Skin of body (tissue), 2 donors: ENCODE measurements around the gene RCC1. TPM values are rescaled to one million over a fixed set of nuclear protein-coding genes. Genes with fewer than 3 reads are reported as not detected.
A peak's percentile ranks its signal among the peaks of the same experiment; 100 is the strongest.
"Not testable (repeated sequence)": the region's sequence is repeated elsewhere in the genome, so short reads cannot be mapped to it uniquely, and the experiment has no call there.

Experiments
- DNase-seq: peaks from one replicate; lab custom pipeline; 2025; lab: John Stamatoyannopoulos, UW
- total RNA-seq: library from RNA; depleted of rRNA; stranded (reverse); fragments of >200 nt; gene quantifications from one replicate; pipeline ENCODE4 v1.2.3, GENCODE V29; 2014

Gene RCC1
- total RNA-seq, 1 donor from 2014 or later: 15.8 TPM

GRCh38 chr1:28510970-28511440, 5.2 kb downstream of the RCC1 start:
- no peak for DNase-seq

DNA sequence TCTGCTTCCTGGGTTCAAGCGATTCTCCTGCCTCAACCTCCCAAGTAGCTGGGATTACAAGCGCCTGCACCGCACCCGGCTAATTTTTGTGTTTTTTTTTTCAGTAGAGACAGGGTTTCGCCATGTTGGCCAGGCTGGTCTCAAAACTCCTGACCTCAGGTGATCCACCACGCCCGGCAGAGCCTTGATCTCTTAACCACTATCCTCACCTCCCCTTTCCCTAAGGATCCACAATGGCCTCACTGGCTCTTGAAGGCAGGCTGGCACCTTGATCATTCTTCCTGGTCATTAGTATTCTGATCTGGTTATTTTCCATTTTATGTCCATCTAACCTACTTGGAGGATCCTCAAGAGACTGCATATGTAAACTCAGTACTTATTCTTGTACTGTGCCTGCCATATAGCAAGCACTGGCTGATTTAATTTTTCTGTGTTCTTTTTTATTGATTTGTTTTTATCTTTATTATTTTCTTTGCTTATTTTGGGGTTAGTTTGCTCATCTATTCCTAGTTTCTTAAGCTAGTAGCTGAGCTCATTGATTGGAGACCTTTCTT, 6.3 kb downstream of the RCC1 start:
- no peak for DNase-seq

GRCh38 chr1:28514445-28514933, 8.6 kb downstream of the RCC1 start:
- DNase-seq: not testable (repeated sequence)

DNA sequence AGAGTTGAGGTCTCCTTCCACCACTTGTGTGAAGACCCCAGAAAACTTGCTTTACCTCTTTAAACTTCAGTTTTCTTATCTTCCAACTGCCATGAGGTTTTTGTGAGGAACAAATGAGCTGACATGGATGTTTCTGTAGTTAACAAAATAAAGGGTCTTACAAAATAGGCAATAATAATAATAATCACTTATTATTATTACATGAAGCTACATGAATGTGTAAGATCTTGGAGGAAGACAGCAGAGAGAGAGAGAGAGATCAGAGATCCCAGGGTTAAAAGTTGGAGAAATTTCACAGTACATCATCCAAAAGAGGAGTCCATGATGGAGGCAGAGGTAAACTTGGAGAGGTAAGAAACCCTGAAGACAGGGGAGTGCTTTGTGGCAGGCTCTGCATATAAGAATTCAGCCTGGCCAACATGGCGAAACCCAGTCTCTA, 10.7 kb downstream of the RCC1 start:
- DNase-seq: no peak

DNA sequence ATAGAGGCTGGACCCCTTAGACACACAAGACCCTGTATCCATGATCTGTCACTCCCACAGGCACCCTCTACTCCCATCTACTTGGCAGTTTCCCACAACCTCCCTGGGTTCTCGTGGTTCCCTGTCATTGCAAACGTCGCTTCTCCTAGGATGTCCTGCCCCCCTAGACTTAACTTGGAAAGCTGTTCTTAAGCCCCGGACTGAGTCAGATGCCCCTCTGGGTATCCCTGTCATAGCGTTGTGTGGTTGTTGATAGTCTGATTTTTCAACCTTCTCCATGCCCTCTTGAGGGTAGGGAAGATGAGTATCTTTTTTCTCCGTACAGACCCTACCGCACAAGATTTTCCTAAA, 11.8 kb downstream of the RCC1 start:
- DNase-seq: no peak

- peak; percentile 68 for DNase-seq
These were observed 12.3 kb downstream of the RCC1 start for GRCh38 chr1:28518000-28518744.

- DNase-seq: no peak
These were observed 13.0 kb downstream of the RCC1 start for GRCh38 chr1:28518745-28519341.

DNA sequence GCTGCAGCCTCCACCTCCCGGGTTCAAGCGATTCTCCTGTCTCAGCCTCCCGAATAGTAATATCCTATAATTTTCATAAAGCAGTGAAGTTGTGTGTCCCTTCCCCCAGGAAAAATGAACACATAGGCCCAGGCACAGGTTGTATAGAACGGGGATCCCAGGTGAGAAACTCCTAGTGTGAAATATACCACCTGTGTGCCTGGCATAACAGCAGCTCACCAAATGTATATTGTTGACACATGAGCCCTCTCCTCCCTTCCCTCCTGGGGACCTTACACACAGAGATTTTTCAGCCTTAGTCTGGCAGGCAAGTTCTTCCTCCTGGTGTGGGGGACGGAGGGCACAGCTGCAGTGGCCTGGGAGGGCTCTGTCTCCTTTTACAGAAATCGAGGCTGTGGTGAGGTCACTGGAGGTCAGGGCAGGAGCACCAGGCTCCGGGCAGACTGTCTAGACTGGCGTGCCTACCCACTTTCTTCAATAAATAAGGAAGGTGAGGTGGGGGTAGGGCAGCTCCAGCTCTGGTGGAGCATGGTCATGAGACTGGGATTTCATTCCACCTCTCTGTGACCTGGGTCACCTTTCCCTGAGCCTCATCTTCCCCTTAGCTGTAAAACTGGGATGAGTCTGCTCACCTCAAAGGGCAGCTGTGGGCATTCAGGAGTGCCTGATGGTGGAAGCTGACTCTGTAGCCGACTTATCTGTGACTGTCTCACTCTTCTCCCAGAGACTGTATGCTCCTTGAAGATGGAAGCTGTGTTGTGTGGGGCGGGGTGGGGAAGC, 14.3 kb downstream of the RCC1 start:
- DNase-seq: no peak

GRCh38 chr1:28520796-28521195, 15.0 kb downstream of the RCC1 start:
- DNase-seq: not testable (repeated sequence)

DNA sequence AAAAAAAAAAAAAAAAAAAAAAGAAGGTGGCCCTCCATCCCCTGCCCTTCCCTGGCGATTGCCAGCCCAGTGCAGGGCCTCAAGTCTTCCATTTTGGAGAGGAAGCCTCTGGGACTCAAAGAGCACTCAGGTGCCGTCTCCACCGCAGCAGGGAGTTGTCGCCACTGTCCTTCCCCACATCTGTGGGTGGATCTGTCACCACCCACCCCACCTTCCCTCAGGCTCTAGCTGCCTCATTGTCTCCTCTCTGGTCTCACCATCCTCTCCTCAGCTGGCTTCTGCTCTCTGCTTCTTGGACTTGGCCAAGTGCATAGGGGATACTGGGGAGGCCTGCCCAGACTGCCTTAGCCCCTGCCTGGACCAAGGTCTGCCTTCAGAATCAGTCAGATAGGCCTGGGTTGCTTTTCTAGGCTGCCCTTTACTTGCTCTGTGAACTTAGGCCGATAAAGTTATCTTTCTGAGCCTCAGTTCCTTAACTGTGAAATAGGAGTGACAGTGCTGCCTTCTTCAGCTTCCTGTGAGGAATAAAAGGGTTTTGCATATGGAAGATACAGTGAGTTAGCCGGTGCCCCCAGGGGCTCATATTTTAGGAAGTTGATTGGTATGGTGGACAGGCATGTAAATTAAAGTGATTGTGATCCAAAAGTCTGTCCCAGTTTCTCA, 15.8 kb downstream of the RCC1 start:
- no peak for DNase-seq

DNA sequence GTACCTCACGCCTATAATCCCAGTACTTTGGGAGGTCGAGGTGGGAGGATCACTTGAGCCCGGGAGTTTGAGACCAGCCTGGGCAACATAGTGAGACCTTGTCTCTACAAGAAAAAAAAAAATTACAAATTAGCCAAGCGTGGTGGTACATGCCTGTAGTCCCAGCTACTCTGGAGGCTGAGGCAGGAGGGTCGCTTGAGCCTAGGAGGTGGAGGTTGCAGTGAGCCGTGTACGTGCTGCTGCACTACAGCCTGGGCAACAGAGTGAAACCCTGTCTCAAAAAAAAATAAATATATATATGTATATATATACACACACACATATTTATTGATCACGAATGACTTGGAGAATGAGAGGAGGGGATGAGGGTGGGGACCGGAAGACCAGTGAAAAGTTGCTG, 16.7 kb downstream of the RCC1 start:
- DNase-seq: not testable (repeated sequence)

- DNase-seq: not testable (repeated sequence)
These were observed 19.3 kb downstream of the RCC1 start for GRCh38 chr1:28525002-28525642.

- DNase-seq: no peak
These were observed 21.0 kb downstream of the RCC1 start for GRCh38 chr1:28526886-28527285.

DNA sequence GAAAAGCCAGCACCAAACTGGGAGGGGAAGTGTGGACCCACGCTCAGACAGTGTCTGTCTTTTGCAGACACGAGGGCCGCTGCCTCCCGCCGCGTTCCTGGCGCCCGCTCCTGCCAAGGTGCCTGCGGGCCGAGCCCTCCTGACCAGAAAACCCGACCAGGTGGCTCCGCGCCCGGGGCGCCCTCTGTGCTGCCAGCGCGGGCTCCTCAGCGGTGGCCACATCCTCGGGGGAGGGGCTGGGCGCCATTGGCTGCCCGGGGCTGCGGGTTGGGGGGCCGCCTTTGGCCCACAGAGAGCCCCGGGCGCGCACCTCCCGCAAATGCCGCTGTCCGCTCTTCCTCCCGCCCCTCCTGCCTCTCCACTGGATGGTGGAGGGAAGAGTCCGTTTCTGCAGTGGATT, 24.6 kb downstream of the RCC1 start:
- DNase-seq: no peak

DNA sequence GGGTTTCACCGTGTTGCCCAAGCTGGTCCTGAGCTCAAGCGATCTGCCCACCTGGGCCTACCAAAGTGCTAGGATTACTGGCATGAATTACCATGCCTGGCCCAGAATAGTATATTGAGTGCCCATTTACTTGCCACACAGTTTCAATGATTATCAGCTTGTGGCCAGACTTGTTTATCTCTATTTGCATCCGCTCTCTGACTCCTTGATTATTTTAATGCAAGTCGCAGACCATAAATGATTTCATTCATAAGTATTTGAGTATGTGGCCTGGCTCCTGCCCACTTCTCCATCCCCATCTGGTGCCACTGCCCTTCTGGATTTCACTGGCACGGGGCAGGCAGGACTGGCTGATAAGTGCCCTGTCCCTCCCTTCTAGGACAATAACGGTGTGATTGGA, 28.8 kb downstream of the RCC1 start:
- no peak for DNase-seq

DNA sequence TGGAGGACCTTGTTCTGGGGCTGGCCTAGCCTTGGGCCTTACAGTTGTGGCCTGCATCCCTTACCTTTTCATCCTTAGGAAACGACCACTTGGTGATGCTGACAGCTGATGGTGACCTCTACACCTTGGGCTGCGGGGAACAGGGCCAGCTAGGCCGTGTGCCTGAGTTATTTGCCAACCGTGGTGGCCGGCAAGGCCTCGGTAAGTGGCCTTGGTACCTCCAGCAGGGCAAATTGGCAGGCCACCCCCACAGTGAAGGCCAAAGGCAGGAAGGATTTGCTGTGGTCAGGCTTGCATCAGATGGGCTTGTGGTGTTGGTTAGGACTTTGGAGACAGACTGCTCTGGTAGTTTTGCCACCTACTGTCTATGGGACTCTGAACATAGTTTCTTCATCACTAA, 29.3 kb downstream of the RCC1 start:
- DNase-seq: no peak

DNA sequence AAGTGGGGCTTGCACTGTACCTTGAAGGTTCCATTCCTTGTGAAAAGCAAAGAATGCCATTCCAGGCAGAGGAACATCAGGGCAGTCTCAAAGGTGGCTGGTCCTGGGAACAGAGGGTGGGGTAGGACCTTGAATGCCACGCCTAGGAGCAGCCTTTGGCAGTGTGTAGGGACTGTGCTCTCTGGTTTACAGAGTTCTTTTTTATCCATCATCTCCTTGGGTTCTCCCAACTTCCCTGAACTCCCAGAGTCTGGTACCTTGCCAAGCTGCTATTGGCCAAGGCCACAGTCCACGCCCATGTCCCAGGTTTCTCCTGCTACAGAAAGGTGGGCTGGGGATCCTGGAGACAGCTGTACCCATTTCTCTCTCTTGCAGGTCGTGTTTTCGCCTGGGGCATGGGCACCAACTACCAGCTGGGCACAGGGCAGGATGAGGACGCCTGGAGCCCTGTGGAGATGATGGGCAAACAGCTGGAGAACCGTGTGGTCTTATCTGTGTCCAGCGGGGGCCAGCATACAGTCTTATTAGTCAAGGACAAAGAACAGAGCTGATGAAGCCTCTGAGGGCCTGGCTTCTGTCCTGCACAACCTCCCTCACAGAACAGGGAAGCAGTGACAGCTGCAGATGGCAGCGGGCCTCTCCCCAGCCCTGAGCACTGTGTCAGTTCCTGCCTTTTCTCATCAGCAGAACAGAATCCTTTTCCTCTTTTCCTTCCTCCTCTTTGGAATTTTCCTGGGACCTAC, 31.8 kb downstream of the RCC1 start:
- DNase-seq: no peak

DNA sequence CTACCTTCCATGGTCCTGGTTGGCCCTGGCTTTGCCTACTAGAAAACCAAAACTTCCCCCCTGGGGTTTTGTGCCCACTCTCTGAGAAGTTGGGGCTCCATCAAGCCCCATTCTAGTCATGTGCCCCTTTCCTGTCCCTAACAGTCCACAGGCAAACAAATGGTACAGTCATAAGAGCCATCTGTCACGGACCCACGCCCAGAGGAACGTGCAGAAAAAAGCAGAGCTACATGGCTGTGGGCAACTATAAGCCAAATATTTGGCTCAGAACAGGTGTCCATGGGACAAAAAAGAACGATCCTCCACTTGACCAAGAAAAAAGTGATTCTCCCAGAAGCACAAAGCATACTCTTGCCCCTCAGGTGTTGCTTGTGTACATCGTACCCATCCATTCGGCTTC, 32.4 kb downstream of the RCC1 start:
- no peak for DNase-seq

GRCh38 chr1:28540651-28541050, 34.8 kb downstream of the RCC1 start:
- no peak for DNase-seq

DNA sequence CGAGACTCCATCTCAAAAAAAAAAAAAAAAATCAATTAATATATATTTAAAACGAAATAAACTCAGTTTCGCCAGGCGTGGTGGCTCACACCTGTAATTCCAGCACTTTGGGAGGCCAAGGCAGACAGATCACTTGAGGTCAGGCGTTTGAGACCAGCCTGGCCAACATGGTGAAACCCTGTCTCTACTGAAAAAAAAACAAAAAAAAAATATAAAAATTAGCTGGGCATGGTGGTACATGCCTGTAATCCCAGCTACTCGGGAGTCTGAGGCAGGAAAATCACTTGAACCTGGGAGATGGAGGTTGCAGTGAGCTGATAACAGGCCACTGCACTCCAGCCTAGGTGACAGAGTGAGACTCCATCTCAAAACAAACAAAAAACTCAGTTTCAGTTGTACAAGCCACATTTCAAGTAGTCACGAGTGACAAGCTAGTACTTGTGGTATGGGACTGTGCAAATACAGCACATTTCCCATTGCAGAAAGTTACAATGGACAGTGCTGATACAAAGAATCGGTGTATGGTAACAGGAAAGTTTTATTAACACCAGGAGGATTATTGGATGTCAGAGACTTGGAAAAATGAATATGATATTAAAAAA, 35.7 kb downstream of the RCC1 start:
- not testable (repeated sequence) for DNase-seq
